HepG2 (cell line): Measurements from ENCODE around the gene CLTCL1. TPM values are rescaled to one million over a fixed set of nuclear protein-coding genes. Genes with fewer than 3 reads are reported as not detected.

Experiments
- ATAC-seq: fragments of 200-7000 bp; cut with Tn5 transposase; 3 replicates; pipeline ENCODE4 v1.9.1; 2020; ENCODE audit warnings: mild to moderate bottlenecking, moderate library complexity
- BruUV-seq: library from RNA; stranded (reverse); fragments of 400-500 nt; replicated peaks from 2 replicates; lab custom pipeline; 2021; lab: Mats Ljungman, UMichigan
- CTCF ChIA-PET: fragments of 300-600 bp; formaldehyde crosslinking; extraction: SDS; loops from one replicate; lab custom pipeline; 2021; ENCODE audit warnings: low total read pairs, inconsistent platforms, low intra/inter-chr PET ratio; lab: Yijun Ruan, JAX
- POLR2A ChIA-PET: fragments of 350-600 bp; sonication (Branson Sonifier 250); formaldehyde crosslinking; loops from one replicate; lab custom pipeline; 2020; ENCODE audit warnings: antibody characterized with exemption, inconsistent platforms; lab: Yijun Ruan, JAX
- DNase-seq: peaks from one replicate; pipeline ENCODE4 v3.0.0-alpha.2; 2015; ENCODE audit warnings: low spot score
- FAIRE-seq: peaks from 3 replicates; lab custom pipeline; 2011; peaks lifted over from hg19 to GRCh38; lab: Jason Lieb, UNC
- H2AFZ ChIP-seq: one replicate; pipeline ENCODE4 v1.6.1; 2011; ENCODE audit warnings: low read length, inconsistent platforms
- H3K27ac ChIP-seq: fragments of 300-600 bp; 3 replicates; pipeline ENCODE4 v1.8.0; 2011; ENCODE audit warnings: mixed run types, mild to moderate bottlenecking, mixed read lengths, low read length, inconsistent platforms; ENCODE audit not compliant: insufficient read depth; ENCODE audit errors: extremely low read length
- H3K27me3 ChIP-seq, 2 experiments: fragments of 200-600 bp in 1 of 2; 2 replicates in 1 of 2; 3 replicates in 1 of 2; pipeline versions ENCODE4 v1.6.0 to v1.8.0; 2011; ENCODE audit warnings: low read length in 2 of 2, mild to moderate bottlenecking in 2 of 2, moderate library complexity in 2 of 2, inconsistent platforms in 1 of 2; ENCODE audit not compliant: insufficient read depth in 2 of 2, control insufficient read depth in 1 of 2
- H3K36me3 ChIP-seq, 2 experiments: fragments of 200-600 bp in 1 of 2; replicated peaks in 1 of 2; 2 replicates in 1 of 2; 3 replicates in 1 of 2; pipeline versions ENCODE4 v1.5.1 to v1.8.0; 2011; ENCODE audit warnings: low read length in 2 of 2, inconsistent platforms in 1 of 2; ENCODE audit not compliant: insufficient read depth in 2 of 2, control insufficient read depth in 1 of 2
- H3K4me1 ChIP-seq: 2 replicates; pipeline ENCODE4 v1.5.1; 2012; ENCODE audit warnings: low read length, inconsistent platforms; ENCODE audit not compliant: insufficient read depth
- H3K4me2 ChIP-seq: 2 replicates; pipeline ENCODE4 v1.6.0; 2011; ENCODE audit warnings: low read depth, low read length, inconsistent platforms
- H3K4me3 ChIP-seq, 3 experiments: fragments of 200-600 bp in 1 of 3; sonication (generic), shearing (Covaris generic) in 1 of 3; replicated peaks in 1 of 3; 2 replicates each; pipeline ENCODE4 v1.5.1; 2011 to 2016; ENCODE audit warnings: low read length in 3 of 3, inconsistent platforms in 2 of 3, low read depth in 2 of 3, mild to moderate bottlenecking in 2 of 3, control low read depth in 1 of 3, mixed read lengths in 1 of 3; ENCODE audit not compliant: insufficient read depth in 1 of 3
- H3K79me2 ChIP-seq: one replicate; pipeline ENCODE4 v1.6.1; 2011; ENCODE audit warnings: low read length, inconsistent platforms; ENCODE audit not compliant: insufficient read depth
- H3K9ac ChIP-seq: 2 replicates; pipeline ENCODE4 v1.6.0; 2011; ENCODE audit warnings: mild to moderate bottlenecking, low read depth, low read length, inconsistent platforms; ENCODE audit not compliant: insufficient read depth
- H3K9me3 ChIP-seq: 2 replicates; pipeline ENCODE4 v1.5.1; 2012; ENCODE audit warnings: mild to moderate bottlenecking, low read length
- H4K20me1 ChIP-seq: 2 replicates; pipeline ENCODE4 v1.6.0; 2011; ENCODE audit warnings: inconsistent platforms, mild to moderate bottlenecking, low read length, moderate library complexity; ENCODE audit not compliant: insufficient read depth
- ATRX ChIP-seq: sonication (generic); formaldehyde crosslinking; IDR thresholded peaks from 2 replicates; pipeline ENCODE4 v1.4.0; 2020; ENCODE audit warnings: missing genetic modification reagents, borderline replicate concordance
- CREBL2 ChIP-seq: sonication (generic); formaldehyde crosslinking; IDR thresholded peaks from 2 replicates; pipeline ENCODE4 v1.8.1; 2023; ENCODE audit warnings: missing genetic modification reagents, mild to moderate bottlenecking, borderline replicate concordance
- GRHL1 ChIP-seq: sonication (generic); formaldehyde crosslinking; conservative IDR thresholded peaks from 2 replicates; pipeline ENCODE4 v1.8.0; 2022; ENCODE audit warnings: missing genetic modification reagents
- KDM2A ChIP-seq: sonication (generic); formaldehyde crosslinking; IDR thresholded peaks from 2 replicates; pipeline ENCODE4 v1.4.0; 2020; ENCODE audit warnings: low read depth, missing genetic modification reagents, borderline replicate concordance
- RFX5 ChIP-seq: IDR thresholded peaks from 2 replicates; pipeline ENCODE4 v1.6.1; 2011; ENCODE audit warnings: low read depth, low read length, improper control_type of control experiment
- ZNF234 ChIP-seq: sonication (generic); formaldehyde crosslinking; conservative IDR thresholded peaks from 2 replicates; pipeline ENCODE4 v1.5.1; 2020; ENCODE audit warnings: mild to moderate bottlenecking, missing genetic modification reagents
- ZNF292 ChIP-seq: sonication (generic); formaldehyde crosslinking; IDR thresholded peaks from 2 replicates; pipeline ENCODE4 v1.8.1; 2022; ENCODE audit warnings: mild to moderate bottlenecking, low read depth, missing genetic modification reagents, borderline replicate concordance
- ZNF354B ChIP-seq: sonication (generic); formaldehyde crosslinking; IDR thresholded peaks from 2 replicates; pipeline ENCODE4 v1.8.0; 2022; ENCODE audit warnings: mild to moderate bottlenecking, missing genetic modification reagents
- ZNF576 ChIP-seq: sonication (generic); formaldehyde crosslinking; IDR thresholded peaks from 2 replicates; pipeline ENCODE4 v1.4.0; 2020; ENCODE audit warnings: mild to moderate bottlenecking, missing genetic modification reagents
- ZNF678 ChIP-seq: sonication (generic); formaldehyde crosslinking; IDR thresholded peaks from 2 replicates; pipeline ENCODE4 v1.4.0; 2020; ENCODE audit warnings: mild to moderate bottlenecking, missing genetic modification reagents
- WGBS: methylation state at CpG from one replicate; pipeline ENCODE4 v1.1.6; 2017; ENCODE audit warnings: low lambda C conversion rate; 5-methylcytosine and 5-hydroxymethylcytosine counted together
- in situ Hi-C: cut with HindIII; loops from 2 replicates; pipeline ENCODE4 v1.10.0; 2017; ENCODE audit warnings: low pct_unique_long_range_greater_than_20kb; ENCODE audit not compliant: extremely low pct_ligation_motif_present
- intact Hi-C: fragments of 100-400 bp; cut with micrococcal nuclease; formaldehyde crosslinking; loops from one replicate; pipeline ENCODE4 v1.10.0; 2022; ENCODE audit not compliant: unreplicated experiment
- polyA plus RNA-seq, 8 experiments: library from polyadenylated mRNA; depleted of rRNA in 3 of 8; stranded (reverse) in 7 of 8; unstranded in 1 of 8; fragments of >200 nt; fragmentation: Illumina TruSeq in 4 of 8; extraction: Trizol in 4 of 8; gene quantifications; 2 replicates each; pipeline versions ENCODE4 v1.2.1 to v1.2.3, GENCODE V29; 2011 to 2016; ENCODE audit warnings: low read depth in 4 of 8, missing spikeins in 1 of 8, mixed read lengths in 1 of 8; ENCODE audit not compliant: insufficient read depth in 1 of 8
- total RNA-seq, 5 experiments: library from RNA; depleted of rRNA; stranded (reverse); fragments of >200 nt; fragmentation: Illumina TruSeq; extraction: Trizol; gene quantifications; 2 replicates each; pipeline ENCODE4 v1.2.3, GENCODE V29; 2016; ENCODE audit warnings: low read depth in 1 of 5

The CLTCL1 gene
- total and polyA plus RNA-seq, 2 of the 13 experiments (the other 11 are each of a cell fraction or from before 2014, with no cell fraction given): 8.1 to 10.9 TPM

GRCh38 chr22:19223110-19223509 lies 68.4 kb downstream of the CLTCL1 start:
- DNase-seq (no peak), ATAC-seq (no peak), FAIRE-seq (no peak)
- Histone ChIP-seq H3K9ac (no peak overlapping the region), H3K4me3 (no peak overlapping the region), H3K4me2 (no peak overlapping the region), H3K4me1 (0 out of 2 replicates have a peak, but pooled peaks cover under 1% of the 10 kb centered on the region), H3K27me3 (no peaks in the 10 kb centered on the region), H2AFZ (no peak overlapping the region), H3K36me3 (peaks cover 7 to 37% of the 10 kb centered on the region in 2 experiments; a peak in 4 of 5 replicates), H4K20me1 (no peaks in the 10 kb centered on the region), H3K9me3 (no peaks in the 10 kb centered on the region), H3K27ac (no peak overlapping the region), H3K79me2 (no peaks in the 10 kb centered on the region)
- in situ Hi-C loops (no loop called here), intact Hi-C loops (no loop called here)
- 91% methylated on average over 8 of the region's 9 CpGs for WGBS
- ChIA-PET CTCF (no interaction called here), POLR2A (no interaction called here)
- TF ChIP-seq RFX5 (no peak), ATRX (CRISPR knock-in tag) (no peak), ZNF354B (CRISPR knock-in tag) (no peak), KDM2A (CRISPR knock-in tag) (no peak), CREBL2 (CRISPR knock-in tag) (no peak), ZNF292 (CRISPR knock-in tag) (no peak), ZNF234 (no peak), ZNF678 (CRISPR knock-in tag) (no peak), ZNF576 (CRISPR knock-in tag) (no peak), GRHL1 (CRISPR knock-in tag) (no peak)
- no TSS peak for BruUV-seq
